Nephron progenitor cell (in vitro differentiated cells): ENCODE measurements around the gene FOXC1.
A peak's percentile ranks its signal among the peaks of the same experiment; 100 is the strongest.

Experiments used
- DNase-seq: peaks from one replicate; pipeline ENCODE4 v3.0.0; 2021
- H3K27ac Mint-ChIP-seq: 2 replicates; pipeline ENCODE4 v1.8.0; 2021; ENCODE audit warnings: mild to moderate bottlenecking, moderate library complexity, mixed read lengths
- H3K27me3 Mint-ChIP-seq: 2 replicates; pipeline ENCODE4 v1.8.0; 2021; ENCODE audit warnings: mild to moderate bottlenecking, low read depth, mixed read lengths; ENCODE audit not compliant: poor library complexity
- H3K36me3 Mint-ChIP-seq: 2 replicates; pipeline ENCODE4 v1.8.0; 2021; ENCODE audit warnings: low read depth, mixed read lengths
- H3K4me1 Mint-ChIP-seq: 2 replicates; pipeline ENCODE4 v1.8.0; 2021; ENCODE audit warnings: mixed read lengths
- H3K4me3 Mint-ChIP-seq: 2 replicates; pipeline ENCODE4 v1.8.0; 2021; ENCODE audit warnings: mild to moderate bottlenecking, moderate library complexity, mixed read lengths
- H3K9me3 Mint-ChIP-seq: 2 replicates; pipeline ENCODE4 v1.8.0; 2021; ENCODE audit warnings: mild to moderate bottlenecking, moderate library complexity, mixed read lengths
- TF ChIP-seq, protein P1 (sequence below): fragments of 200-600 bp; sonication (generic); IDR thresholded peaks from 2 replicates; pipeline ENCODE4 v1.5.0; 2021; ENCODE audit warnings: antibody characterized with exemption

Gene FOXC1

DNA sequence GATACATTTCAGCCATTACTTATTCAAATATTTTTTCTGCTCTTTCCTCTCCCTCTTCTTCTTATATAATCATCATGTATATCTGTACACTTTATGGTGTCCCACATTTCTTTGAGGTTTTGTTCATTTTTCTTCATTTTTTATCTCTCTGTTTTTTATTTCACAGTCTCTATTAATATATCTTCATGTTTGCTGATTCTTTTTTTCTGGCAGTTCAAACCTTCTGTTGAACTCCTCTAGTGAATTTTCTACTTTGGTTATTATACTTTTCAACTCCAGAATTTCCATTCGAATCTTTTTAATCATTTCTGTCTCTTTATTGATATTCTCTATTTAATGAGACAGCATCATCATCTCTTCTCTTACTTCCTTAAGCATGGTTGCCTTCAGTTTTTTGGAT, 38.9 kb upstream of the FOXC1 start:
- Mint-ChIP-seq H3K4me1 (peaks cover 34% of the 10 kb centered on the region), H3K4me3 (no peak overlapping the region), H3K9me3 (peaks cover 49% of the 10 kb centered on the region), H3K27me3 (peaks cover 7% of the 10 kb centered on the region), H3K36me3 (peaks cover 30% of the 10 kb centered on the region), H3K27ac (no peak overlapping the region)
- DNase-seq = no peak
- TF ChIP-seq, protein P1, sequence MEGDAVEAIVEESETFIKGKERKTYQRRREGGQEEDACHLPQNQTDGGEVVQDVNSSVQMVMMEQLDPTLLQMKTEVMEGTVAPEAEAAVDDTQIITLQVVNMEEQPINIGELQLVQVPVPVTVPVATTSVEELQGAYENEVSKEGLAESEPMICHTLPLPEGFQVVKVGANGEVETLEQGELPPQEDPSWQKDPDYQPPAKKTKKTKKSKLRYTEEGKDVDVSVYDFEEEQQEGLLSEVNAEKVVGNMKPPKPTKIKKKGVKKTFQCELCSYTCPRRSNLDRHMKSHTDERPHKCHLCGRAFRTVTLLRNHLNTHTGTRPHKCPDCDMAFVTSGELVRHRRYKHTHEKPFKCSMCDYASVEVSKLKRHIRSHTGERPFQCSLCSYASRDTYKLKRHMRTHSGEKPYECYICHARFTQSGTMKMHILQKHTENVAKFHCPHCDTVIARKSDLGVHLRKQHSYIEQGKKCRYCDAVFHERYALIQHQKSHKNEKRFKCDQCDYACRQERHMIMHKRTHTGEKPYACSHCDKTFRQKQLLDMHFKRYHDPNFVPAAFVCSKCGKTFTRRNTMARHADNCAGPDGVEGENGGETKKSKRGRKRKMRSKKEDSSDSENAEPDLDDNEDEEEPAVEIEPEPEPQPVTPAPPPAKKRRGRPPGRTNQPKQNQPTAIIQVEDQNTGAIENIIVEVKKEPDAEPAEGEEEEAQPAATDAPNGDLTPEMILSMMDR = no peak

DNA sequence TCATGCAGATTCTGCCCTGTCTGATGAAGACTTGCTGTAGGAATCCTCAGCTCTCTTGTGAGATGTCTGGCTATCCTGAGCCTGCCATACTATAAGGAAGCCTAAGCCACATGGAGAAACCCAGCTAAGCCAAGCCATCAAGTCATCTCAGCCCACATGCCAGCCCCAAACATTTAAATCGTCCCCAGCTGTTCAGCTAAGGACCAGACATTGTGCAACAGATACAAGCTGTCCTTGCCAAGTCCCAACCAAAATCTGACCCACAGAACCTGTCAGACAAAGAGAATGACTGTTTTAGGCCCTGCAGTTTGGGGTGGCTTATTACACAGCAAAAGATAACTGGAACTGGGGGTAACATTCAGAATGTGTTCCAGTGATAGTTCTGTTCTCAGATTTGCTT, 36.8 kb upstream of the FOXC1 start:
- H3K9me3 Mint-ChIP-seq = peaks cover 40% of the 10 kb centered on the region
- H3K4me1 Mint-ChIP-seq = peaks cover 54% of the 10 kb centered on the region
- TF ChIP-seq, protein P1 = no peak
- H3K4me3 Mint-ChIP-seq = no peak overlapping the region
- H3K27ac Mint-ChIP-seq = no peak overlapping the region
- H3K27me3 Mint-ChIP-seq = peaks cover 7% of the 10 kb centered on the region
- DNase-seq = no peak
- peaks cover 29% of the 10 kb centered on the region for H3K36me3 Mint-ChIP-seq

DNA sequence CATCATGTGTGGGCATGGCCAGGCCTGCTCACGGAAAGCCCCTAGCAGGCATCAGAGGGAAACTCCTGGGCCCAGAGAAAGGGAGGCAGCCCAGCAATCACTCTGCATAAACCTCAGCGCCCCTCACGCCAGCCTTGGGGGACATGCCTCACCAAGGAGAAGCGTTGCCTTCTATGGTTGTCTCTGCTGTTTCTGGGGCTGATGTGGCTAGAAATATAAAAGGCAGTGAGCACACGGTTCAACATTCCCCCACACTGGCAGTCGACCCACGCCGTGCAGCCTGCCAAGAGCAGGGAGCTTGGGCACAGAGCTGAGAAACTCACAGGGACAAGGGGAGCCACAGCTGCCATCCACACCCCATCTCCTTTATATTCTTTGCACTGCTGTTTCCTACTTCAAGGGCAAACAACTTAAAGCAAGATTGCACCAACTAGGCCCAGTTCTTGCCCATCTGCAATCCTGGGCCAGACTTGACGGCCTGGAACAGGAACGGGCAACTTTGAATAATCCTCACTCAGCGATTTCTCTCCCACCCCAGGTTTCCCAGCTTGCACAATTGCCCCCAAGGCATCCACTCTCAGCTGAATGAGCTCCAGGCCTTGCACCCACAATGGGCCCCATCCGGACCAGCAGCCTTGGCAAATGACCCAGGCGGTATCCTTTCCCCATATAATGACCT, 35.5 kb upstream of the FOXC1 start:
- TF ChIP-seq, protein P1 = no peak
- peaks cover 7% of the 10 kb centered on the region for H3K27me3 Mint-ChIP-seq
- peaks cover 20% of the 10 kb centered on the region for H3K36me3 Mint-ChIP-seq
- DNase-seq = no peak
- peak overlapping the region; percentile 38 for H3K4me3 Mint-ChIP-seq
- H3K9me3 Mint-ChIP-seq = peaks cover 28% of the 10 kb centered on the region
- peaks cover 67% of the 10 kb centered on the region for H3K4me1 Mint-ChIP-seq
- H3K27ac Mint-ChIP-seq = peak overlapping the region; percentile 99

DNA sequence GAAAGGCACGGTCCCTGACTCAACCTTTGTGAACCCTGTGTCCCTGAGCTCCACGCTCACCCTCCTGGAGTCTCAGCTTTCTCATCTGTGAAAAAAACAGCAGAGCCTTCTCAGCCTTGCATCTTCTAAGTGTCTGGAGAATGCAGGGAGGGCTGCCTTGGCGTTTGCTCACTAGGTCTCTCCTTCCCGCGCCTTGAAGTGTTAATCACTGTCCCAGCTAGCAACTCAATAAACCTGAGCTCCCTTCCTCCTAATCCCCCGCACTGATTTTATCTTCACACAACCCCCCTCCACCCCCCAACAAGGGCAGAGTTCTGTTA, 34.9 kb upstream of the FOXC1 start:
- TF ChIP-seq, protein P1 = no peak
- no peak for DNase-seq
- H3K4me1 Mint-ChIP-seq = peaks cover 71% of the 10 kb centered on the region
- H3K27ac Mint-ChIP-seq = peak overlapping the region; percentile 99
- H3K27me3 Mint-ChIP-seq = peaks cover 9% of the 10 kb centered on the region
- peaks cover 27% of the 10 kb centered on the region for H3K9me3 Mint-ChIP-seq
- H3K36me3 Mint-ChIP-seq = peaks cover 20% of the 10 kb centered on the region
- H3K4me3 Mint-ChIP-seq = peak overlapping the region; percentile 38

DNA sequence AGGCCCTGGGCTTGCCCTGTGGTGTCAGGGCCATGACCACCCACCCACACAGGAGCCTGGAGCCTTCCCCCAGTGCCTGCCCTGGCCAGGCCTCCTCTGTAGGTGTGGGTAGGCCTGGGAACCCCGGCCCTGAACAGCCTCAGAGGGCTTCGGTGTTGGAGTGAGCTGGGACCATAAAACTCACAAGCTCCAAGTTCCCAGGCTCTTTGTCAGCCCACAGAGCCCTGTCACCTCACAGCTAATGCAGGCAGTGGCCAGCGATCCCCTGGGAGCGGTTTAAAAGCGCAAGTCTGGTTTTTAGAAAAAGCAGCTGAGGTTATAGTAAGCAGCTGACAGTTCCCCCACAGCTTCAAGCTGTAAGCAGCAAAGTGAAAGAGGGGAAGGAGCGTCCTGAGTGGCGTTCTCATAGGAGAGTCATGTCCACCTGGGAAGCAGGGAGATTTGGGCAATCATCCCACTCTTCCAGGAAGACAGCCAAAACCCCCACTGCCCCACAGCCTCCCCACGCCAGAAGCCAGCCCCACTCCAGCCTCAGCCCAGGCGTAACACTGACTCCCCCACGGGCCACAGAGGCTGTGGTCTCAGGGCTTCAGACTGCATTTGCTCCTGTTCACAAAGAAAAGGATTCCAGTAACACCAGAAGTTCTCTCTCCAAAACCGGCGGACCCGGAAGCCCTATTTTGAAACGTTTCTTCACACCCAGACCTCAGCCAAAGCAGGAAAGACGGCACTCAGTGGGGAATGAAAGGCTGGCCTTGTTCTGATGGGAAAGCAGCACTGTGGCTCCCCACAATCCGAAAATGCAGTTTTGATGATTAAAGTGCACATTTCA, 34.3 kb upstream of the FOXC1 start:
- peaks cover 11% of the 10 kb centered on the region for H3K27me3 Mint-ChIP-seq
- H3K4me3 Mint-ChIP-seq = peak overlapping the region; percentile 38
- peak; percentile 56 for DNase-seq
- H3K27ac Mint-ChIP-seq = peak overlapping the region; percentile 99
- H3K4me1 Mint-ChIP-seq = peaks cover 77% of the 10 kb centered on the region
- TF ChIP-seq, protein P1 = no peak
- peaks cover 18% of the 10 kb centered on the region for H3K36me3 Mint-ChIP-seq
- peaks cover 22% of the 10 kb centered on the region for H3K9me3 Mint-ChIP-seq
